SK-N-MC (cell line): ENCODE measurements around the gene PPP2R2B.

Source experiments
- DNase-seq: peaks from one replicate; pipeline ENCODE4 v3.0.0-alpha.2; 2011; ENCODE audit warnings: low read depth, low spot score
- H3K27ac ChIP-seq: fragments of 200-600 bp; sonication (generic); 2 replicates; pipeline ENCODE4 v1.5.1; 2016; ENCODE audit warnings: mixed run types
- H3K36me3 ChIP-seq: fragments of 200-600 bp; sonication (generic); 2 replicates; pipeline ENCODE4 v1.6.1; 2017; ENCODE audit warnings: antibody characterized with exemption, low read length, mixed read lengths; ENCODE audit not compliant: insufficient read depth
- H3K4me3 ChIP-seq: fragments of 200-600 bp; sonication (generic); 2 replicates; pipeline ENCODE4 v1.5.1; 2016
- H3K9ac ChIP-seq: fragments of 200-600 bp; sonication (generic); 2 replicates; pipeline ENCODE4 v1.8.0; 2017; ENCODE audit warnings: mixed run types, mixed read lengths; ENCODE audit not compliant: insufficient read length
- H3K9me3 ChIP-seq: fragments of 200-600 bp; sonication (generic); 2 replicates; pipeline ENCODE4 v1.6.1; 2017; ENCODE audit warnings: low read depth, mild to moderate bottlenecking, antibody characterized with exemption, low read length, moderate library complexity, mixed read lengths
- EZH2 ChIP-seq: fragments of 200-600 bp; sonication (generic); IDR thresholded peaks from one replicate; pipeline ENCODE4 v1.6.1; 2017; ENCODE audit warnings: antibody characterized with exemption
- FOXP2 ChIP-seq: optimal IDR thresholded peaks from 2 replicates; pipeline ENCODE3; 2011; ENCODE audit warnings: mild to moderate bottlenecking, moderate library complexity; ENCODE audit not compliant: insufficient read depth; ENCODE audit errors: extremely low read length, control extremely low read depth
- POLR2AphosphoS5 ChIP-seq: IDR thresholded peaks from 2 replicates; pipeline ENCODE4 v1.6.1; 2012; ENCODE audit warnings: mild to moderate bottlenecking, low read depth, low read length, borderline replicate concordance

Gene PPP2R2B

GRCh38 chr5:146635443-146635842 is 243.1 kb downstream of the PPP2R2B start:
- TF ChIP-seq FOXP2 (no peak), EZH2 (no peak), POLR2AphosphoS5 (no peak)
- Histone ChIP-seq H3K36me3 (no peaks in the 10 kb centered on the region), H3K9ac (no peak overlapping the region), H3K27ac (no peak overlapping the region), H3K4me3 (no peak overlapping the region), H3K9me3 (no peaks in the 10 kb centered on the region)
- no peak for DNase-seq

GRCh38 chr5:146633323-146633764 is 245.2 kb downstream of the PPP2R2B start:
- TF ChIP-seq FOXP2 = no peak
- no peak for TF ChIP-seq EZH2
- no peaks in the 10 kb centered on the region for H3K36me3 ChIP-seq
- no peak overlapping the region for H3K4me3 ChIP-seq
- DNase-seq = no peak
- no peaks in the 10 kb centered on the region for H3K9me3 ChIP-seq
- H3K27ac ChIP-seq = no peak overlapping the region
- H3K9ac ChIP-seq = no peak overlapping the region

- Histone ChIP-seq H3K9me3 (no peaks in the 10 kb centered on the region), H3K27ac (no peak overlapping the region), H3K4me3 (no peak overlapping the region), H3K9ac (no peak overlapping the region), H3K36me3 (no peaks in the 10 kb centered on the region)
- TF ChIP-seq EZH2 = no peak
- no peak for TF ChIP-seq POLR2AphosphoS5
- no peak for TF ChIP-seq FOXP2
- DNase-seq = no peak
Observed at GRCh38 chr5:146632620-146633322, 245.8 kb downstream of the PPP2R2B start.

GRCh38 chr5:146630472-146630871 is 248.1 kb downstream of the PPP2R2B start:
- Histone ChIP-seq H3K4me3 (no peak overlapping the region), H3K9me3 (no peaks in the 10 kb centered on the region), H3K27ac (no peak overlapping the region), H3K9ac (no peak overlapping the region), H3K36me3 (no peaks in the 10 kb centered on the region)
- DNase-seq = no peak
- TF ChIP-seq FOXP2 = no peak
- no peak for TF ChIP-seq EZH2
- TF ChIP-seq POLR2AphosphoS5 = no peak

- no peak for DNase-seq
- Histone ChIP-seq H3K9ac (no peak overlapping the region), H3K9me3 (no peaks in the 10 kb centered on the region), H3K27ac (no peak overlapping the region), H3K36me3 (no peaks in the 10 kb centered on the region), H3K4me3 (no peak overlapping the region)
- TF ChIP-seq EZH2 (no peak), FOXP2 (no peak), POLR2AphosphoS5 (no peak)
Observed at GRCh38 chr5:146628950-146629349, 249.6 kb downstream of the PPP2R2B start.

- Histone ChIP-seq H3K27ac (no peak overlapping the region), H3K9me3 (no peaks in the 10 kb centered on the region), H3K4me3 (no peak overlapping the region), H3K36me3 (no peaks in the 10 kb centered on the region), H3K9ac (no peak overlapping the region)
- TF ChIP-seq POLR2AphosphoS5 (no peak), FOXP2 (no peak), EZH2 (no peak)
- DNase-seq = no peak
Observed at GRCh38 chr5:146626936-146627335, 251.6 kb downstream of the PPP2R2B start.

GRCh38 chr5:146624179-146624578 is 254.4 kb downstream of the PPP2R2B start:
- DNase-seq = no peak

GRCh38 chr5:146623666-146624065 is 254.9 kb downstream of the PPP2R2B start:
- H3K9me3 ChIP-seq = no peaks in the 10 kb centered on the region
- H3K4me3 ChIP-seq = no peak overlapping the region
- H3K9ac ChIP-seq = no peak overlapping the region
- no peaks in the 10 kb centered on the region for H3K36me3 ChIP-seq
- TF ChIP-seq FOXP2 (no peak), EZH2 (no peak), POLR2AphosphoS5 (no peak)
- DNase-seq = no peak
- H3K27ac ChIP-seq = no peak overlapping the region

More at GRCh38 chr5:146624179-146624578, 254.4 kb downstream of the PPP2R2B start:
- H3K9me3 ChIP-seq = no peaks in the 10 kb centered on the region
- H3K9ac ChIP-seq = no peak overlapping the region
- no peak overlapping the region for H3K27ac ChIP-seq
- H3K36me3 ChIP-seq = no peaks in the 10 kb centered on the region
- TF ChIP-seq POLR2AphosphoS5 = no peak
- no peak for TF ChIP-seq EZH2
- no peak overlapping the region for H3K4me3 ChIP-seq

GRCh38 chr5:146623009-146623408 is 255.5 kb downstream of the PPP2R2B start:
- DNase-seq = no peak
- H3K36me3 ChIP-seq = no peaks in the 10 kb centered on the region
- no peaks in the 10 kb centered on the region for H3K9me3 ChIP-seq
- H3K9ac ChIP-seq = no peak overlapping the region
- H3K4me3 ChIP-seq = no peak overlapping the region
- no peak overlapping the region for H3K27ac ChIP-seq
- TF ChIP-seq EZH2 (no peak), POLR2AphosphoS5 (no peak), FOXP2 (no peak)
